ENCODE results near the gene SYT9.

DNA sequence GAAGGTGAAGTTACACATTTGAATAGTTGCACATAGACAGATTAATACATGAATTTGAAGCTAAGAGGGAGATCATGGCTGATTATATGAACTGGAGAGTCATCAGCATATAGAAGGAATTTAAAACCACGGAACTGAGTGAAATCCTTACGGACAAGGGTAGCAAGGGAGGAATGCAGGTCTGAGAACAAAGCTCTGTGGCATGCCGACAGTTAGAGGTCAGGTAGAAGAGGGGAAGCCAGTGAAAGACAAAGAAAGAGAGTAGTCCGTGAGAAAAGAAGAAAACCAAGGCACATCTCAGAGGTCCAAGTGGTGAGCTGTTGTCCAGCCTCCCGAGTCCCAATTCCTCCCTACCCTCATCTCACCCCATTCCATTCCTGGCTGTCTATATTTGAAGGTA is 11.8 kb upstream of the SYT9 start:
- TF ChIP-seq, protein P1, sequence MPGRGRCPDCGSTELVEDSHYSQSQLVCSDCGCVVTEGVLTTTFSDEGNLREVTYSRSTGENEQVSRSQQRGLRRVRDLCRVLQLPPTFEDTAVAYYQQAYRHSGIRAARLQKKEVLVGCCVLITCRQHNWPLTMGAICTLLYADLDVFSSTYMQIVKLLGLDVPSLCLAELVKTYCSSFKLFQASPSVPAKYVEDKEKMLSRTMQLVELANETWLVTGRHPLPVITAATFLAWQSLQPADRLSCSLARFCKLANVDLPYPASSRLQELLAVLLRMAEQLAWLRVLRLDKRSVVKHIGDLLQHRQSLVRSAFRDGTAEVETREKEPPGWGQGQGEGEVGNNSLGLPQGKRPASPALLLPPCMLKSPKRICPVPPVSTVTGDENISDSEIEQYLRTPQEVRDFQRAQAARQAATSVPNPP (IDR thresholded peaks at IDR 0.05; ENCODE audit: borderline replicate concordance, insufficient read depth, insufficient read length), result no peak
- no peak for TF ChIP-seq HMG20B (CRISPR knock-in tag; IDR thresholded peaks at IDR 0.05)
